HuH-7.5 (cell line): ENCODE measurements around the gene ARMC3.

Experiments used
- DNase-seq: peaks from one replicate; pipeline ENCODE4 v3.0.0; 2011; ENCODE audit warnings: low spot score

ARMC3 gene

GRCh38 chr10:22993314-22993713, 65.5 kb downstream of the ARMC3 start:
- DNase-seq: no peak

GRCh38 chr10:22997096-22997495, 69.2 kb downstream of the ARMC3 start:
- no peak for DNase-seq

DNA sequence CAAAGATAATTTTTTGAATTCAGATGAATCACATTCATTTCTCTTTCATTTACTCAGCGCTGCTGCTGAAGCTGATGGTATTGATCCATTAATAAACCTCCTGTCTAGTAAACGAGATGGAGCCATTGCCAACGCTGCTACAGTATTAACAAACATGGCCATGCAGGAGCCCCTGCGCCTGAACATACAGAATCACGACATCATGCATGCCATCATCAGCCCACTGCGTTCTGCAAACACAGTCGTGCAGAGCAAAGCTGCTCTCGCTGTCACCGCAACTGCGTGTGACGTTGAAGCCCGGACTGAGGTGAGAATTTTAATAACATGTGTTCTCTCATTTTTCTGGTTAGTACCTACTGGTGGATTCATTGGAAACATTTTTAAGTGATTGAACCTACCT, 70.2 kb downstream of the ARMC3 start:
- DNase-seq: no peak

DNA sequence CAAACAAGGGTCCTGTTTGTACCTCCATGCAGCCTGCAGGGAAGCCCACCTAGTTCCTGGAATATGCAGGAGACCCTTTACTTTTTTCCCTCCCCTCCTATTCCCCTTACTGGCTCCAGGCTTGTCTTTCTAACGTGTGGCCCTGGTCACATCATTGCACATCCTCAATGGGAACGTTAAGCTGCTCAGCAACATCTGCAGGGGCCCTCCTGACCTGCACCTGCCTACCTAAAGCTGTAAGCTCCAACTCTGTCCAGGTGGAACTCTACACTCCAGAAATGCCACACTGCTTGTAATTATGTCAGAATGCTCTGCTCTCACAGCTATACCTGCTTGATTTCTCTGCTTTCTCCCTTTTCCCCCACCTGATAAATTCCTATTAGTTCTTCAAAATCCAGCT, 72.1 kb downstream of the ARMC3 start:
- DNase-seq: no peak

DNA sequence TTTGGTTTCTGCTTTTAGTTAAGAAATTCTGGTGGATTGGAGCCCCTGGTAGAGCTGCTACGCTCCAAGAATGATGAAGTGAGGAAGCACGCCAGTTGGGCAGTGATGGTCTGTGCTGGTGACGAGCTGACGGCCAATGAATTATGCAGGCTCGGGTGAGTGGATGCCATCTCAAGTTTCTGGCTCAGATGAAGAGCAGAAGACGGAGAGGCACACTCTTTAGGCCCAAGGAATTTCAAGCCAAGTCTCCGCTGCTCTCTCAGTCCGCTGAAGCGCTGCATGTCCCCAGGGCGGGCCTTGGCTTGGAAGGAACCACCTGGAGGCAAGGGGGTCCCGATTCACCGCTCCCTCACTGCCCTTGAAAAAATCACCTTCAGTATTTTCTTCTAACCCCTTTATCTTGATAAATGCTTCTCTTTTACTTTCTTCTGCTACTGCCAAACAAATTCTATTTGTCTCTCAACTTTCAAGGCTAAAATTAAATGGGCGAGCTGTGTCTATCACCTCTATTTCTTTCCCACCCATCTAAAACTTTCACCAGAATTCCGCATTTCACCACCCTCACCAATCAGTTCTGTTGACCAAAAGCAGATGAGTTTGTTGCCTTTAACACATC, 74.2 kb downstream of the ARMC3 start:
- DNase-seq: no peak

DNA sequence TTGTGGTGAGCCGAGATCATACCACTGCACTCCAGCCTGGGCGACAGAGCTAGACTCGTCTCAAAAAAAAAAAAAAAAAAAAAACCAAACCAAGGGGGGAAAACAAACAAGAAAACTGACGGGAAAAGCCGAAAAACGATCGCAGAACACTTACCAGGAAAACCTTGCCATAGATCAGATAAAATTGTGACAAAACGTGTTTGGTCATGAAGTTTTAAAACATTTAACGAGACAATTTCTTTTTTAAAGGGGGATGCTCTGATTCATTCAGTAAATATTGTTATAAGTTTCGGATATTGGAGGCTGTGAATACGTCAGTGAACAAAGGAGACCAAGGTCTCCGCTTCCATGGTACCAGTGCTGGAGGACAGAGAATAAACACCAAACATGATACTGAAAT, 77.3 kb downstream of the ARMC3 start:
- DNase-seq: no peak

GRCh38 chr10:23013581-23014335, 85.9 kb downstream of the ARMC3 start:
- DNase-seq: no peak

DNA sequence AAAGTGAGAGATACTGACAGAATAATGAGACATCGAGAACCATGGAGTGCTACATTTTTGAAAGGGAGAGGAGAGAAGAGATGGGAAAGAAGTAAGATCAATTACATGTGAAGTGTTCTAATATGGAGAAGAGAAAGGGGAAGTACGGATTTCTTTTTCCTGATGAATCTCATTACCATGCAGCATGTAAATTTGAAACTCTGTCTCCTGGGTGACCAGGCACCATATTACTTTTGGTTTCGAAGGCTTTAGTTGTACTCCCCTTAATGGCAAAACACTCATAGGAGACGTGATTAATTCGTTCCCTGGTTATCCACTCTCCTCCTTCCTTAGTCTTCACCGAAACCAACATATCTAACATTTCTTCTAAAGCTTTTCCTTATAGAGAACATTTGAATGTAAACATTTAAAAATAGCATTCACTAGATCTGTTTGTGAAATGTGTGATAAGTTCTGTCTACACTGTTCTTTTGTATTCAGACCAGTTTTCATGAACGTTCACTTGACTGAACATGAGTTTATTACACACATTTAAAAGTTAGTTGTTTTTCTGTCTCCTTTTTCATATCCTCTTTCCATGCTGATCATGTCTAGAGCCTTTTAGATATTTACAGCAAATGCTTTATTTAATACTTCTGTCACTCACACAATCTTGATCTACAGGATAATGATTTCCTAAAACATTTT, 87.3 kb downstream of the ARMC3 start:
- no peak for DNase-seq

- DNase-seq: no peak
These were observed 88.8 kb downstream of the ARMC3 start for GRCh38 chr10:23016636-23017035.

DNA sequence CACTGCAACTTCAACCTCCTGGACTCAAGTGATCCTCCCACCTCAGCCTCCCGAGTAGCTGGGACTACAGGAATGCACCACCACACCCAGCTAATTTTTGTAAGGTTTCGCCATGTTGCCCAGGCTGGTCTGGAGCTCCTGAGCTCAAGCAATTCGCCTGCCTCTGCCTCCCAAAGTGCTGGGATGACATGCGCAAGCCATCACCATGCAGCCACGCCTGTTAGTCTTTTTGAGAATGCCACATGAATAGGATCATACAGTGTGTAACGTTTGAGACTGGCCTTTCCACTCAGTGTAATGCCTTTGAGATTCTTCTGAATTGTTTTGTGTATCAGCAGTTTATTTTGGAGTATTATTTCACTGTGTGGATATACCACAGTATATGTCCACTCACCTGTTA, 91.8 kb downstream of the ARMC3 start:
- DNase-seq: no peak

DNA sequence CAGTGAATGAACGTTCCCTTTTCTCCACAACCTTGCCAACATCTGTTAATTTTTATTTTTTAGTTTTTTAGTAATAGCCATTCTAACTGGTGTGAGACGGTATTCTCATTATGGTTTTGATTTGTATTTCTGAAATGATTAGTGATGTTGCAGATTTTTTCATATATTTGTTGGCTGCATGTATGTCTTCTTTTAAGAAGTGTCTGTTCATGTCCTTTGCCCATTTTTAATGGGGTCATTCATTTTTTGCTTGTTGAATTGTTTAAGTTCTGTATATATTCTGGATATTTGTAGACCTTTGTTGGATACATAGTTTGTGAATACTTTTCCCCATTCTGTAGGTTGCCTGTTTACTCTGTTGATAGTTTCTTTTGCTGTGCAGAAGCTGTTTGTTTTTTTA, 93.6 kb downstream of the ARMC3 start:
- DNase-seq: no peak

DNA sequence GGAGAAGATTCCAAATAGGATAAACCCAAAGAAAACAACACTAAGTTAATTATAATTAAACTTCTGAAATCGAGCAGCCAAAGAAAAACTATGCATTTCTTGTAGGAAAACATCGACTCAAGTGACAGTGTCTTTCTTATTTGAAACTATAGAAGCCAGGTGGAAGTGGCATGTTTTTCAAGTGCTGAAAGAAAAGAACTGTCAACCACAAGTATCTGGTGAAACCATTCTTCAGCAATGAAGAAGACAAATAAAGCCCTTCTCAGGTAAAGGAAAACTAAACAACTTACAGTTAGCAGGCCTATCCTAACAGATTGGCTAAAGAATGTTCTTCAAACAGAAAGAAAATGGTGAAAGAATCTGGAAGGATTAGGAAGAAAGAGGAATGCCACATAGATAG, 96.1 kb downstream of the ARMC3 start:
- no peak for DNase-seq

GRCh38 chr10:23031318-23031717, 103.5 kb downstream of the ARMC3 start:
- no peak for DNase-seq

DNA sequence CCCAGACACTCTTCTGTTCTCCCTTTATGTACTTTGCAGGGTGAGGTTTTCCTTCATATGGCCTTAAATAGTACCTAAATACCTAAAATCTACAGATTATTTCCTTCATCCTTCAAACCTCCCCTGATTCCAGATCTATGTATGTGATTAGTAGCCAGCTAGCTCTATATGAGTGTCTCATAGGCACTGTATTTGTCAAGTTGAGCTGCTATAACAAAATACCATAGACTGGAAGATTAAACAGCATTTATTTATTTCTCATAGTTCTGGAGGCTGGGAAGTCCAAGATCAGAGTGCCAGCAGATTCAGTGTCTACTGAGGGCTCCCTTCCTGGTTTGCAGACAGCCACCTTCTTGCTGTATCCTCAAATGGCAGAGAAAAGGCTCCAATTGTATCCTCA, 106.9 kb downstream of the ARMC3 start:
- DNase-seq: no peak

DNA sequence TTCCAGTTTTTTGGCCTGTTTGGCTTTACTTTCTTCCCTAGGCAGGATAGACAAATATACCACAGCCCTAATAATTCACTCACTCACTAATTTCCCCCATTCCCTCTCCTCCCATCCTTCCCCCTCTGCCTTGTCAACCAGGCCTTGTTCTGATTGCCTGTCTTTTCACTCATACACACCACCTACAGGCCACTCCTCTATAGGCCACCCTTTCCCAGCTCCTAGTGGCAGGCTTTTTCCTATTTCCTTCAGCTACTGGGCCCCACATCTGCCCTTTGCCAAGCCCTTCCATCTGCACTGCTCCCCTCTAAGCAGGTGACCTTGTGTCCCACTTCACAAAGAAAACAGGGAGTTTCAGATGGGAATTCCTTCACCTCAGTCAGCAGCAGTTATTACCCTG, 107.7 kb downstream of the ARMC3 start:
- DNase-seq: no peak

DNA sequence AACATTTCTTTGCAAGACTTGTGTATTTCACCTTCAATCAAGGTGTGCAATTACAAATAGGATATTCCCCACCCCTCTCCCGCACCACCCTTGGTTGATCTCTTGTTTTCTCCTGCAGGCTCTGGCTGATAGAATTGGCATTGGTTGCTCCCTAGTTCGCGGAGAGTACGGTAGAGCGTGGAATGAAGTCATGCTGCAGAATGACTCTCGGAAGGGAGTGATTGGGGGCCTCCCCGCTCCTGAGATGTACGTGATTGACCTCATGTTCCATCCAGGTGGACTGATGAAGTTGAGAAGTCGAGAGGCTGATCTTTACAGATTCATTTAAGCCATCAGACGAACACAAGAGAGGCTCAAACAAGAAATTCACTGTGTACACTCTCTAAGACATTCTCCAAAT, 109.3 kb downstream of the ARMC3 start:
- no peak for DNase-seq

GRCh38 chr10:23037561-23037960, 109.7 kb downstream of the ARMC3 start:
- DNase-seq: no peak

- DNase-seq: no peak
These were observed 110.3 kb downstream of the ARMC3 start for GRCh38 chr10:23038172-23038571.

DNA sequence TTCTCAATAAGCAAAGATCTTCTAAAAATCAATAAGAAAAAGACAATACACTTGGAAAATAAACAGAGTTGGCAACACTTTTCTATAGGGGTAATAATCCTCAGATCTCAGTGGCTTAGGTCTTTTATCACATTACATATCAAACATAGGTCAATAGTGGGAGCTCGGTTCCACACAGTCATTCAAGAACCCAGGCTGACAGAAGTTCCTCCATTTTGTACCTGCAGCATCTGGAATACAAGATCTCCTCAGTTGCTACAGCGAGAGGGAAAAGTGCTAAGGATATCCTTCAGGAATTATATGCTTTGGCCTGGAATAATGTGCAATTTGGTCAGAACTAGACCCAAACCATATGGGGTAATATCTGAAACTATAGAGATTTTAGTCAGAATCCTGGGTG, 112.1 kb downstream of the ARMC3 start:
- no peak for DNase-seq

- DNase-seq: no peak
These were observed 118.2 kb downstream of the ARMC3 start for GRCh38 chr10:23046027-23046426.

DNA sequence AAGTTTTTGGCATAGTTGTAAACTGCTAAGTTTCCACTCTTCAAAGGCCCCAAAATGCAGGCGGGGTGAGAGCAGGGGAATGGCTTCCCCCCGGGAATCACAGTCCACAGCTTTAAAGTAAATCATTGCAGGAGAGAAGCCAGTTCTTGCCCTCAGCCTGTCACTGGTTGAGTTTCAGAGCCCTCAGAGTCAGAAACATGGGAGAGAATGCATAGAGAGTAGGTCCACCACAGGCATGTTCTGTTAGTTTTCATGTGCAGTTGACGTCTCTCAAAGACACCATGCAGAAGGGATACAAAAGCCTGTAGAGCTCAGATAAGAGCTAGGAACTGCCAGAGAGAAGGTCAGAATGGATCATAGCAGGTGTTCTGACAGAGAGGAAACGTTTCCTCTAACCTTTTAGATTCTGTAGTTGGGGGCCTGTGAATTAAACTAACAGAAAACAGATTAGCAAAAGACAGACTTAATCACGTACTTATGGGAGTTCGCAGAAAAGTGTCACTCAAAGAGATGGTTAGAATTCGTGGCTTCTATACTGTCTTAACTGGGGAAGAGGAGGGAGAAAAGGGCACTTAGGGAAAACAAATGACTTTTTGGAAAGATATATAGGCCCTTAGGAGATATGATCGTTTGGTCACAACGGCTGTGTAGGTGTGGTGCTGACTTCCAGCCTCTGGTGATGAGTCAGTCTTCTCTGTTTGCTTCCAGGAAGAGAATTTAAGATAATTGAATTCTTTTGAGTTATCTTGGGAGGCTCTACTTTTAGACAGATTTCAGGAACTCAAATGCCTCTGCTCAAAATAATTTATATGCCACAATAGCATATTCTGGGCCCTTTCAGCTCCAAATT, 119.6 kb downstream of the ARMC3 start:
- DNase-seq: no peak

GRCh38 chr10:23048191-23048590, 120.3 kb downstream of the ARMC3 start:
- no peak for DNase-seq

DNA sequence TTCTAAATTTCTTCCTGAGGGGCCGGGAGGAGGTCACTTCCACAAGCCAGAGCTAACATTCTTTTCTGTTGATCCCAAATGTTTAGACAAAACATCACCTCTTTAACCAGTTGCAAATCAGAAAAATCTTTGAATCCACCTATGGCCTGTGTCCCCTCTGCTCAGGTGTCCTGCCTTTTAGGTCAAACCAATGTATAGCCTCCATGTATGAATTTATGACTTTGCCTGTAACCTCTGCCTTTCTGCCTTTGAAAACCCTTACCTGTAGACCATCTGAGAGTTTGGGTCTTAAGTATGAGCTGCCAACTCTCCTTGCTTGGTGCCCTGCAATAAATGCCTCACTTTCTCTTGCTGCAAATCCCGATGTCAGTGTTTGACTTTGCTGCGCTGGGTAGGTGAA, 123.4 kb downstream of the ARMC3 start:
- DNase-seq: no peak
